DMS53 (cell line): Measurements from ENCODE around the gene ARCN1.

Source experiments
- DNase-seq: peaks from one replicate; lab custom pipeline; 2025; lab: John Stamatoyannopoulos, UW

The ARCN1 gene

GRCh38 chr11:118621784-118622375, 49.7 kb downstream of the ARCN1 start:
- peak; percentile 56 for DNase-seq

- DNase-seq: peak; percentile 88
Observed at GRCh38 chr11:118622376-118623268, 50.4 kb downstream of the ARCN1 start.

- peak; percentile 93 for DNase-seq
Observed at GRCh38 chr11:118623269-118623655, 51.1 kb downstream of the ARCN1 start.

- peak; percentile 58 for DNase-seq
Observed at GRCh38 chr11:118625036-118625690, 53.0 kb downstream of the ARCN1 start.

- DNase-seq: peak; percentile 31
Observed at GRCh38 chr11:118625976-118626375, 53.8 kb downstream of the ARCN1 start.

GRCh38 chr11:118627566-118627965, 55.4 kb downstream of the ARCN1 start:
- DNase-seq: no peak

GRCh38 chr11:118628031-118628430, 55.8 kb downstream of the ARCN1 start:
- no peak for DNase-seq

- DNase-seq: no peak
Observed at GRCh38 chr11:118628432-118628831, 56.2 kb downstream of the ARCN1 start.

- DNase-seq: no peak
Observed at GRCh38 chr11:118628861-118629549, 56.8 kb downstream of the ARCN1 start.

- DNase-seq: no peak
Observed at GRCh38 chr11:118629761-118630661, 57.8 kb downstream of the ARCN1 start.

- no peak for DNase-seq
Observed at GRCh38 chr11:118631142-118631909, 59.1 kb downstream of the ARCN1 start.

- DNase-seq: no peak
Observed at GRCh38 chr11:118632577-118633318, 60.5 kb downstream of the ARCN1 start.

GRCh38 chr11:118633319-118633690, 61.1 kb downstream of the ARCN1 start:
- no peak for DNase-seq

- no peak for DNase-seq
Observed at GRCh38 chr11:118633979-118634378, 61.8 kb downstream of the ARCN1 start.

GRCh38 chr11:118634431-118635236, 62.4 kb downstream of the ARCN1 start:
- DNase-seq: peak; percentile 91

GRCh38 chr11:118635237-118635591, 63.0 kb downstream of the ARCN1 start:
- DNase-seq: no peak

GRCh38 chr11:118635642-118636041, 63.4 kb downstream of the ARCN1 start:
- DNase-seq: no peak

- no peak for DNase-seq
Observed at GRCh38 chr11:118636569-118637290, 64.5 kb downstream of the ARCN1 start.
